ENCODE measurements around the gene IFFO2. TPM values are rescaled to one million over a fixed set of nuclear protein-coding genes. Genes with fewer than 3 reads are reported as not detected.

Gene IFFO2
- total RNA-seq, 2 experiments from 2014 or later: 48.3 to 62.7 TPM

DNA sequence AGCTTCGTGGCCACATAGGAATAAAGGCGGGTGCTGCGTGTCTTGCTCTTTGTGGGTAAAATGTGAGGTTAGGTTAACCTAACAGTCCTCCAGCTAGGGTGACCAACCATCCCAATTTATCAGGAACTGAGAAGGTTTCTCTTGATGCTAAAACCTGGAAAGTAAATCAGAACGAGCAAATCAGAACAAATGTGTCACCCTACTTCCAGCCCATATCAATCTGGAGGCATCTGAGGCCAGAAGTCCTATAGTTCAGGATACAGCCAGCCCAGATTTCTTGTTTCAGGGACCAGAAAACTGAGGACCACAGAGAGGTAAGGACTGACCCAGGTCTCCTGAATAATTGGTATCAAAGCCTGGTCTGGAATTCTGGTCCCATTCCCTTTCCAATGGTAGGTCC lies 3.1 kb upstream of the IFFO2 start:
- H3K36me3 Mint-ChIP-seq (ENCODE audit: low read depth): peaks cover 8% of the 10 kb centered on the region
- intact Hi-C loops (cut with DNase I, micrococcal nuclease): loop anchor here (5.0 to 10.0 kb wide), 4 partner anchors 113 to 495 kb away; partner anchors contain the start of genes AKR7A2 (in 1 of the 2), SLC66A1 (in 1 of the 2) and UBR4 (in 1 of the 2)
- peaks cover 2% of the 10 kb centered on the region for H3K27me3 Mint-ChIP-seq
- CTCF ChIA-PET: interaction anchor here (0.6 to 1.2 kb wide), 5 partner anchors 9 to 52 kb away, joined by 3 to 4 read pairs (median 4); no protein-coding TSS in a partner anchor
- POLR2A ChIA-PET: no interaction called here
- H3K4me1 Mint-ChIP-seq: peaks cover 16% of the 10 kb centered on the region
- no peak overlapping the region for H3K4me3 Mint-ChIP-seq
- ATAC-seq: no peak
- DNase-seq: no peak
- H3K9me3 Mint-ChIP-seq (ENCODE audit: low read depth): no peaks in the 10 kb centered on the region
- H3K27ac Mint-ChIP-seq: no peak overlapping the region

DNA sequence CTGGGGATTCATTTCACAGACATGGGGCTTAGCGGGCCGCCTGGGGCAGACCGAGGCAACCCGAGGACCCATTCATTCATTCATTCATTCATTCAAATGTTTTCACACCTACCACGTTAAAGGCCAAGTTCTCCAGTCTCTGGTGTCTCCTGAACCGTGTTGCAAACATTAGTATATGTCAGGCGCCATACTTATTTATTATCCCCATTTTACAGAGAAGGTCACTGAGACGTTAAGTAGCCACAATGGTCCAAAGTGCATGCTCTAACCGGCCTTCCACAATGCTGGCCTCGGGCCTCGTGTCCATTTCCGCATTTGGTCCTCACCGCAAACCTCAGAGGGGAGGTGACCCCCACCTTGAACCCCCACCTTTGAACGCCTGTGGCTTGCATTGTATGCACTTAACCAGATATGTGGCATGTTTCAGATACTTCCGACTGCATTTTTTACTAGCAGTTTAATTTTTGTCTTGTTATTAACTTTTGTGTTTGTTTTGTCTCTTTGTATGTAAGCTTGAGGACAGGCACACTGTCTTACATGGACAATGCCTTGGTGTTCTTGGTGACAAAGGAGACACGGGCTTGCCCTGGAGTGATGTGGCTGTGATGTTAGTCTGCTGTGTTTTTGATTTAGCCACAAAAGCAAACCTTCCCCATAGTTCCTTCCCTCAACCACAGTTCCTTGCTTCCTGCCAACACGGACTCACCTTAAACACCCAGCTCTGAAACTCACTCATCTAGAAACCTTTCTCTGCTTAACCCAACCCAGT lies 1.2 kb upstream of the IFFO2 start:
- peak overlapping the region; percentile 75 for H3K4me3 Mint-ChIP-seq
- DNase-seq: no peak
- peaks cover 33% of the 10 kb centered on the region for H3K4me1 Mint-ChIP-seq
- POLR2A ChIA-PET: interaction anchor here (0.9 to 4.9 kb wide), 3 partner anchors 8 to 115 kb away, joined by 3 to 41 read pairs (median 6); no protein-coding TSS in a partner anchor
- peaks cover 2% of the 10 kb centered on the region for H3K27me3 Mint-ChIP-seq
- intact Hi-C loops (cut with DNase I, micrococcal nuclease): loop anchor here (5.0 to 10.0 kb wide), 4 partner anchors 115 to 497 kb away; partner anchors contain the start of genes AKR7A2 (in 1 of the 2), SLC66A1 (in 1 of the 2) and UBR4 (in 1 of the 2)
- H3K27ac Mint-ChIP-seq: peak overlapping the region; percentile 78
- CTCF ChIA-PET: interaction anchor here (0.6 to 2.6 kb wide), 7 partner anchors 31 to 699 kb away, joined by 3 to 15 read pairs (median 4); no protein-coding TSS in a partner anchor
- no peaks in the 10 kb centered on the region for H3K9me3 Mint-ChIP-seq (ENCODE audit: low read depth)
- ATAC-seq: no peak
- H3K36me3 Mint-ChIP-seq (ENCODE audit: low read depth): peaks cover 20% of the 10 kb centered on the region

DNA sequence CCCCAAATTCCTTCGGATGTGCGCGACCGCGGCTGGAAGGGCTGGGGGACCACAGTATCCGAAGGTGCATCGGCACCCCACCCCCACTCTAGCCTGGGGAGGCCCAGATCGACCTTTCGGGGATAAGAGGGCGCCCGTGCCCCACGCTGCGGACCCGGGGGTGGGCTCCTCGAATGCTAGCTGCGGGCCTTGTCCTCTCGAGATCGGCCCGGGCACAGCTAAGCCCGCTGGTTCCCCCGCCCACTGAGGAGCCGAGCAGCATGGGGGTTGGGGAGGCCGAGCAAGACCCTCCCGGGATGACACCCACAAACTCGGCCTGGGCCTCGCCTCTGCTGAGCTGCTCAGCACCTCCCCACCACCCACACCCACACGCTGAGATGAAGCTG lies 653 bp upstream of the IFFO2 start:
- DNase-seq (no peak), ATAC-seq (no peak)
- Mint-ChIP-seq H3K36me3 (ENCODE audit: low read depth) (peaks cover 26% of the 10 kb centered on the region), H3K4me3 (peak overlapping the region; percentile 75), H3K9me3 (ENCODE audit: low read depth) (no peaks in the 10 kb centered on the region), H3K27me3 (peaks cover 2% of the 10 kb centered on the region), H3K4me1 (peaks cover 39% of the 10 kb centered on the region), H3K27ac (peak overlapping the region; percentile 78)
- CTCF ChIA-PET: interaction anchor here (0.6 to 2.6 kb wide), 8 partner anchors 12 to 699 kb away, joined by 3 to 15 read pairs (median 4); no protein-coding TSS in a partner anchor
- POLR2A ChIA-PET: interaction anchor here (0.6 to 4.9 kb wide), 8 partner anchors 8 to 130 kb away, joined by 3 to 41 read pairs (median 3); partner anchors contain the start of gene ALDH4A1
- intact Hi-C loops (cut with DNase I, micrococcal nuclease): loop anchor here (5.0 to 10.0 kb wide), 4 partner anchors 115 to 498 kb away; partner anchors contain the start of genes AKR7A2 (in 1 of the 2), SLC66A1 (in 1 of the 2) and UBR4 (in 1 of the 2)

DNA sequence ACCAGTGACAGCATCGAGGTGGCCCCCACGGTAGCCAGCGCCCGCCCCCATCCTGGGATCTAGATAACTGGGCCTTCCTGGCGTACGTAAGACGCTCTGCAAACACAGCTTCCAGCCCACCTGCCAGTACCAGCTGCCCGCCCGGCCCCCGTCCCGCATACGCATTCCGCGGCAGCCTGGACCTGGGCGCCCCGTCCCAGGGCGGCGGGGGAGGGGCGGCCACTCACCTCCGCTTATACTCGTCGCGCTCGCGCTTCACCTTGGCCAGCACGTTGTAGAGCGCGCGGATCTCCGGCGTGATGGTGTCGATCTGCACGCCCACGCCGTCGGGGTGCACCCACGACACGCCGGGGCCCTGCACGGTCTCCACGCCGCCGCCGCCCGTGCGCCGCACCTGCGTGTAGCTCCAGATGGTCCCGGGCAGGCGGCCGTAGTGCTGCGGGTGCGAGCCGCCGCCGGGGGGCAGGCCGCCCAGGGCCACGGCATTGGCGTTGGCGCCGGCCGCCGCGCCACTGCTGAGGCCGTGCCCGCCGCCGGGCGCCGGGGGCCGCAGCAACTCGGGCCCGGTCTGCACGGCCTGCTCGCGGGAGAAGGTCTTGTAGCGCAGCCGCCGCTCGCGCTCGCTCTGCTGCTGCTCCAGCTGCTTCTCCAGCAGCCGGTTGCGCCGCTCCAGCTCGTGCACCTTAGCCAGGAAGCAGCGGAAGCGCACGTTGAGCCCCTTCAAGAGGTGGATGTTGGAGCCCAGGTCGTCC lies 859 bp downstream of the IFFO2 start:
- Mint-ChIP-seq H3K4me3 (peak overlapping the region; percentile 86), H3K9me3 (ENCODE audit: low read depth) (no peaks in the 10 kb centered on the region), H3K27me3 (peaks cover 2% of the 10 kb centered on the region), H3K27ac (peak overlapping the region; percentile 85), H3K4me1 (peaks cover 54% of the 10 kb centered on the region), H3K36me3 (ENCODE audit: low read depth) (peaks cover 26% of the 10 kb centered on the region)
- CTCF ChIA-PET: interaction anchor here (0.6 to 7.2 kb wide), 7 partner anchors 10 to 135 kb away, joined by 3 to 66 read pairs (median 7); no protein-coding TSS in a partner anchor
- POLR2A ChIA-PET: interaction anchor here (0.7 to 4.9 kb wide), 9 partner anchors 10 to 117 kb away, joined by 3 to 41 read pairs (median 3); partner anchors contain the start of gene ALDH4A1
- ATAC-seq (peak; percentile 3), DNase-seq (peak; percentile 76)
- intact Hi-C loops (cut with DNase I, micrococcal nuclease): loop anchor here (1.0 to 10.0 kb wide), 10 partner anchors 29 to 499 kb away; partner anchors contain the start of genes UBR4 (in 2 of the 2), AKR7A2 (in 1 of the 2), ALDH4A1 (in 1 of the 2) and EMC1 (in 1 of the 2)

DNA sequence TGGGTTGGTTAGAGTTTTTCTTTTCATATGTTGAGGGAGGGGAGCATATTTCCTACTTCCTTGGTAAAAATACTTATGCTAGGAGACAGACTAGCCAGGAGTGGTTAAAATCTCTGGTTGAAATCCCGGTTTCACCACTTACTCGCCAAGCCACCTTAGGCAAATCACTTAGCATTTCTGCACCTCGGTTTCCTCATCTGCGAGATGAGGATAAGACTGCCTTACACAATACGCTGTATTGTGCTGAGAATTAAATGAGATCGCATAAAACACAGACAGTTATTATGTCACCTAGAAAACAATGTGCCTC lies 1.4 kb downstream of the IFFO2 start:
- ChIA-PET POLR2A (interaction anchor here (0.9 to 4.9 kb wide), 4 partner anchors 28 to 52 kb away, joined by 3 to 41 read pairs (median 4); partner anchors contain the start of gene ALDH4A1), CTCF (interaction anchor here (0.6 to 7.2 kb wide), 6 partner anchors 9 to 120 kb away, joined by 3 to 66 read pairs (median 5); no protein-coding TSS in a partner anchor)
- peaks cover 60% of the 10 kb centered on the region for H3K4me1 Mint-ChIP-seq
- H3K27me3 Mint-ChIP-seq: no peaks in the 10 kb centered on the region
- peak overlapping the region; percentile 85 for H3K27ac Mint-ChIP-seq
- ATAC-seq: no peak
- H3K4me3 Mint-ChIP-seq: peak overlapping the region; percentile 86
- DNase-seq: no peak
- peaks cover 30% of the 10 kb centered on the region for H3K36me3 Mint-ChIP-seq (ENCODE audit: low read depth)
- no peaks in the 10 kb centered on the region for H3K9me3 Mint-ChIP-seq (ENCODE audit: low read depth)
- intact Hi-C loops (cut with DNase I, micrococcal nuclease): loop anchor here (5.0 to 10.0 kb wide), 4 partner anchors 117 to 500 kb away; partner anchors contain the start of genes AKR7A2 (in 1 of the 2), SLC66A1 (in 1 of the 2) and UBR4 (in 1 of the 2)

DNA sequence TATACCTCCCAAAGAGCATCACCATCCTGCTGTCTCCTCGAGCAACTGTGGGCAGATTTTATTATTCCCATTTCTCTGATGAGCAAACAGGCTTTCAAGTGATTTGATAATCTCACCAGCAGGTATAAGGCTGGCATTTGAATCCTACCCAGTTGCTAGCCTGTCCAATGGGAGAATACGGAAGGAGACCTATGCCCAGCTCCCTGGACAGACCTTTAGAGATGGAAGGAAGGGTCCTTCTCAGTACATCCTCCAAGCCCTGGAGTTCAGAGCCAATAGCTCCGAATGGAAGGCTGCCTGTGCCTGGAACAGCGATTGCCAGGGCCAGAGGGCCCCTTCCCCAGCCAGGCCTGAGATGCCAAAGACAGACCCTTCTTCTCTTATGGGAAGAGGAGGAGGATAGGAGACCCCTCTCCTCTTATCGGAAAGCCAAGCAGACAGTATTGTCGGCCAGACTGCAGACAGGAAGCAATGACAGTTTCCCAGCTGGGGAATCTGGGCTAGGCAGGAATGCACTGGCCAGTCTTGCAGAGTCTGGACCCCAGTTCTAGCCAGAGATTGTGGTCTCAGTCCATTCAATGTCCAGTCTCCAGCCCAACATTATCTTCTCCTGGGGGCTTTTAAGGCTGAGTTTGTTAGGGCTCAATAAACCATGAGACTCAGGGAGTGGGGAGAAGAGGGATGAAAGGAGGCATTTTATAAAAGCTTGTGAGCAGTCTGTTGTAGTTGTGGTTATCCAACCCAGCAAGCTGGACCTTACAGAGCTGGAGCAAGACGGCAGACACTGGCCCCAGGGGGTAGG lies 2.0 kb downstream of the IFFO2 start:
- ChIA-PET POLR2A (interaction anchor here (1.0 to 4.9 kb wide), 3 partner anchors 27 to 52 kb away, joined by 3 to 41 read pairs (median 4); partner anchors contain the start of gene ALDH4A1), CTCF (interaction anchor here (0.6 to 7.2 kb wide), 9 partner anchors 8 to 159 kb away, joined by 3 to 66 read pairs (median 3); no protein-coding TSS in a partner anchor)
- Mint-ChIP-seq H3K9me3 (ENCODE audit: low read depth) (no peaks in the 10 kb centered on the region), H3K4me3 (peak overlapping the region; percentile 86), H3K27ac (peak overlapping the region; percentile 85), H3K4me1 (peaks cover 66% of the 10 kb centered on the region), H3K36me3 (ENCODE audit: low read depth) (peaks cover 33% of the 10 kb centered on the region), H3K27me3 (no peaks in the 10 kb centered on the region)
- intact Hi-C loops (cut with DNase I, micrococcal nuclease): loop anchor here (5.0 to 10.0 kb wide), 6 partner anchors 118 to 1517 kb away; partner anchors contain the start of genes AKR7A2 (in 1 of the 2), RCC2 (in 1 of the 2), SLC66A1 (in 1 of the 2) and UBR4 (in 1 of the 2)
- no peak for ATAC-seq
- no peak for DNase-seq

DNA sequence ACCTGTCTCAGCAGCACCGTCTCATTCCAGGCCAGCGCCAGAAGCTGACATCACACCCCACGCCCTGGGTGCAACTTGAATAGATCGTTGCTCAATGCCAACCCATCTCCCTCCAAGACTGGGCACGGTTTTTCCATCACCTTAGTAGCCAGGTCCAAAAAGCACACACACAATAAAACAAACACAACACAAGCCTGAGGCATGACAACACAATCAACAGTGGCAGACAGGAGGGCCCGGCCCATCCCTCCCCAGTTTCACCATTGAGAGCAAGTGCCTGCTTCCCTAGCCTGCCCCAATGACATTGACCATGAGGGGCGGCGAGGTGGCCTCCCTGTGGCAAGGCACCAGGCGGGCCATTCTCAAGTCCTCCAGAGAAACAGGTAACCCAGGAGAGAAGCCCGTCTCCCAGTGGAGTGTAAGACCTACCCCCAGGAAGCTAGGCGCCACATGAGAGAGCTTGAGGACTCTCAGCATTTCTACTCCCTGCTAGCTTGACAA lies 2.7 kb downstream of the IFFO2 start:
- POLR2A ChIA-PET: interaction anchor here (4.9 kb wide), 1 partner anchor 27 kb away, joined by 41 read pairs; no protein-coding TSS in a partner anchor
- DNase-seq (peak; percentile 24), ATAC-seq (no peak)
- peak overlapping the region; percentile 86 for H3K4me3 Mint-ChIP-seq
- intact Hi-C loops (cut with DNase I, micrococcal nuclease): loop anchor here in 1 of 2 experiments (5.0 to 10.0 kb wide), 3 partner anchors 501 to 1516 kb away; partner anchors contain the start of gene RCC2
- CTCF ChIA-PET: interaction anchor here (0.6 to 7.2 kb wide), 6 partner anchors 27 to 160 kb away, joined by 3 to 66 read pairs (median 3); no protein-coding TSS in a partner anchor
- no peaks in the 10 kb centered on the region for H3K27me3 Mint-ChIP-seq
- H3K36me3 Mint-ChIP-seq (ENCODE audit: low read depth): peaks cover 36% of the 10 kb centered on the region
- H3K27ac Mint-ChIP-seq: peak overlapping the region; percentile 85
- peaks cover 73% of the 10 kb centered on the region for H3K4me1 Mint-ChIP-seq
- H3K9me3 Mint-ChIP-seq (ENCODE audit: low read depth): no peaks in the 10 kb centered on the region

DNA sequence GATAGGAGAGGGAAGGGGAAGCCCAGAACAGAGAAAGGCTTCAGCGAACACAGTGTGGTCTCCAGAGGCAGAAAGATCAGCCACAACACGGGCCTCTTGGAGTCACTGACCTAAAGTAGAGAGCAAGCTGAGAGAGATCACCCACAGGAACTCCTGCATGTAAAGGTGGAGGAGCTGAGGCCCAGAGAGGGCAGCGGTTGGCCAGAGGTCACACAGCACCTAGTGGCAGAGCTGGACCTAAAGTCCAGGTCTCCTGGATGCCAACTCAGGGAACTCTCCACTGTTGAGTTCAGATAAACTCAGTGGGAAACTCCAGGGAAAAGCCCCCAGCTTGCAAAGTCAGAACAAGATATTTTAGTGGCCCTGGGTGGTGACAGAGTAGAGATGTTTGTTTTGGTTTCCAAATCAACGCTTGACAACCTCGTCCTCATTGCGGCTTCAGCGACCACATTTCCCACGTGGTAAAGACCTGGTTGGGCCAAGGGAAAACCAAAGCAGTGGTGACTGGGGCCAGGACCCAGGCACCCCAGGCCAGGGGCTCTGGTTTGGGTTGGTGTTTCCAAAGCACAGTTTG lies 4.6 kb downstream of the IFFO2 start:
- Mint-ChIP-seq H3K27ac (peak overlapping the region; percentile 92), H3K27me3 (no peaks in the 10 kb centered on the region), H3K4me1 (peaks cover 75% of the 10 kb centered on the region), H3K36me3 (ENCODE audit: low read depth) (peaks cover 43% of the 10 kb centered on the region), H3K4me3 (peak overlapping the region; percentile 86), H3K9me3 (ENCODE audit: low read depth) (no peaks in the 10 kb centered on the region)
- ATAC-seq (peak; percentile 33), DNase-seq (peak; percentile 94)
- ChIA-PET CTCF (interaction anchor here (0.6 to 7.2 kb wide), 10 partner anchors 14 to 293 kb away, joined by 3 to 66 read pairs (median 4); partner anchors contain the start of gene ALDH4A1), POLR2A (interaction anchor here (0.7 to 5.6 kb wide), 6 partner anchors 14 to 305 kb away, joined by 3 to 43 read pairs (median 4); no protein-coding TSS in a partner anchor)
- intact Hi-C loops (cut with DNase I, micrococcal nuclease): loop anchor here (1.0 to 10.0 kb wide), 9 partner anchors 26 to 1515 kb away; partner anchors contain the start of genes ALDH4A1 (in 1 of the 2), CAPZB (in 1 of the 2) and RCC2 (in 1 of the 2)

DNA sequence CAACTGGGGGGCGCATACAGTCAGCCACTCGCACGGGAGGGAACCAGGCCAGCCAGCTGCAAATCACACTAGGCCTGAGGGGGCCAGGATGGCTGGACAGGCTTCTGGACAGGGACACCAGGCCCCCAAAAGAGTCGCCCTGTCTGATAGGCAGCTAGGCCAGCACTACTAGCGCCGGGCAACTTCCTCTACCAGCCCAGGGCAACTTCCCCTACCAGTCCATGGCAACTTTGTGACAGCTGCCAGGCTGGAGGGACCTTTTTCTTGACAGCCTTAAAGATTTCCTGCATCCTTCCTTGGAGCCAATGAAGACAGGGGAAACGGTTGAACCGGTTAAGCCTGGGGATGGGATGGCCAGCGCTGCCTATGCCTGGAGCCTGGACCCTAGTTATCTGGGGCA lies 5.1 kb downstream of the IFFO2 start:
- Mint-ChIP-seq H3K36me3 (ENCODE audit: low read depth) (peaks cover 44% of the 10 kb centered on the region), H3K9me3 (ENCODE audit: low read depth) (no peaks in the 10 kb centered on the region), H3K4me1 (peaks cover 80% of the 10 kb centered on the region), H3K27me3 (no peaks in the 10 kb centered on the region), H3K4me3 (peak overlapping the region; percentile 86), H3K27ac (peak overlapping the region; percentile 92)
- ATAC-seq (peak; percentile 4), DNase-seq (peak; percentile 52)
- ChIA-PET CTCF (interaction anchor here (1.2 to 7.2 kb wide), 7 partner anchors 25 to 60 kb away, joined by 3 to 66 read pairs (median 7); partner anchors contain the start of gene ALDH4A1), POLR2A (interaction anchor here (0.9 to 5.6 kb wide), 6 partner anchors 9 to 49 kb away, joined by 3 to 43 read pairs (median 4); partner anchors contain the start of gene ALDH4A1)
- intact Hi-C loops (cut with DNase I, micrococcal nuclease): loop anchor here (1.0 to 10.0 kb wide), 5 partner anchors 44 to 1514 kb away; partner anchors contain the start of gene RCC2 (in 1 of the 2)

Measured in activated CD4-positive, alpha-beta T cell treated with anti-CD3 and anti-CD28 coated beads for 36 hours (primary cell).